ENCODE measurements around the gene FRMD4A. TPM values are rescaled to one million over a fixed set of nuclear protein-coding genes. Genes with fewer than 3 reads are reported as not detected.

Gene FRMD4A
- total RNA-seq, 2 experiments from 2014 or later: 3.1 to 3.7 TPM

- ChIA-PET POLR2A (no interaction called here), CTCF (no interaction called here)
- no peak for DNase-seq
- H3K27ac Mint-ChIP-seq: no peak overlapping the region
- Histone ChIP-seq H3K9me3 (ENCODE audit: control insufficient read depth in 1 of 2, insufficient read depth in 1 of 2, low read length in 2 of 2) (no peaks in the 10 kb centered on the region), H3K27me3 (ENCODE audit: control insufficient read depth in 1 of 2, insufficient read depth in 2 of 2, low read length in 2 of 2) (no peaks in the 10 kb centered on the region), H3K27ac (ENCODE audit: low read depth in 1 of 2, low read length in 2 of 2) (no peak overlapping the region), H3K36me3 (ENCODE audit: insufficient read depth, low read length) (peaks cover 29% of the 10 kb centered on the region), H3K4me3 (ENCODE audit: low read length) (no peak overlapping the region), H3K4me1 (ENCODE audit: insufficient read depth, low read length) (no peaks in the 10 kb centered on the region)
- ATAC-seq (ENCODE audit: poor library complexity): no peak
- H3K4me1 Mint-ChIP-seq (ENCODE audit: low read depth): no peaks in the 10 kb centered on the region
- H3K36me3 Mint-ChIP-seq (ENCODE audit: low read depth): peaks cover 82% of the 10 kb centered on the region
- intact Hi-C loops (cut with DNase I, micrococcal nuclease): no loop called here
- TF ChIP-seq CTCF (IDR thresholded peaks at IDR 0.05): no peak
- H3K4me3 Mint-ChIP-seq: no peak overlapping the region
- H3K27me3 Mint-ChIP-seq: no peaks in the 10 kb centered on the region
- H3K9me3 Mint-ChIP-seq: no peaks in the 10 kb centered on the region
Observed at GRCh38 chr10:13632440-13632839, 698.3 kb downstream of the FRMD4A start.

DNA sequence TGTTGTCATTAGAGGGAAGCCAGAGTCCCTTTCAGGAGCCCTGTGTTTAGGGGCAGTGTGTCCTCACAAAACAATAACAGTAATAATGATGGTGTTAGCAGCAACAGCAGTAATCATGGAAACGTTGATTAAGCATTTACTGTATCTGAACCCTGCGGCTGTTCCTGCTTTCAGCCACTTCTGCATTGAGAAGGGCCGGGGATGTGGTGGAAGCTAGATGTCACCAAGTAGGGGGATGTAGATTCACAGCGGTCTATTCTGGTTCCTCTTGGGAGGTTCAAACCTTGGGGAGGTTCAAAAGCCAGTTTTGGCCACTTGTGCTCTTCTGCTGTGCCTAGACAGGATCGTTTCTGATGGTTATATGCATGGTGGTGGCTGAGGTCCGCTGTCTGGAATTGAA, 699.1 kb downstream of the FRMD4A start:
- intact Hi-C loops (cut with DNase I, micrococcal nuclease): no loop called here
- Histone ChIP-seq H3K4me3 (ENCODE audit: low read length) (no peak overlapping the region), H3K4me1 (ENCODE audit: insufficient read depth, low read length) (no peaks in the 10 kb centered on the region), H3K36me3 (ENCODE audit: insufficient read depth, low read length) (peaks cover 33% of the 10 kb centered on the region), H3K9me3 (ENCODE audit: control insufficient read depth in 1 of 2, insufficient read depth in 1 of 2, low read length in 2 of 2) (no peaks in the 10 kb centered on the region), H3K27ac (ENCODE audit: low read depth in 1 of 2, low read length in 2 of 2) (no peak overlapping the region), H3K27me3 (ENCODE audit: control insufficient read depth in 1 of 2, insufficient read depth in 2 of 2, low read length in 2 of 2) (no peaks in the 10 kb centered on the region)
- ChIA-PET POLR2A (no interaction called here), CTCF (no interaction called here)
- Mint-ChIP-seq H3K27me3 (no peaks in the 10 kb centered on the region), H3K9me3 (no peaks in the 10 kb centered on the region), H3K4me1 (ENCODE audit: low read depth) (no peaks in the 10 kb centered on the region), H3K36me3 (ENCODE audit: low read depth) (peaks cover 73% of the 10 kb centered on the region), H3K4me3 (no peak overlapping the region), H3K27ac (no peak overlapping the region)
- no peak for DNase-seq
- ATAC-seq (ENCODE audit: poor library complexity): no peak
- no peak for TF ChIP-seq CTCF (IDR thresholded peaks at IDR 0.05)

GRCh38 chr10:13630231-13630630, 700.5 kb downstream of the FRMD4A start:
- Histone ChIP-seq H3K36me3 (ENCODE audit: insufficient read depth, low read length) (peaks cover 36% of the 10 kb centered on the region), H3K4me1 (ENCODE audit: insufficient read depth, low read length) (no peaks in the 10 kb centered on the region), H3K4me3 (ENCODE audit: low read length) (no peak overlapping the region), H3K27me3 (ENCODE audit: control insufficient read depth in 1 of 2, insufficient read depth in 2 of 2, low read length in 2 of 2) (no peaks in the 10 kb centered on the region), H3K27ac (ENCODE audit: low read depth in 1 of 2, low read length in 2 of 2) (no peak overlapping the region), H3K9me3 (ENCODE audit: control insufficient read depth in 1 of 2, insufficient read depth in 1 of 2, low read length in 2 of 2) (no peaks in the 10 kb centered on the region)
- POLR2A ChIA-PET: no interaction called here
- H3K27me3 Mint-ChIP-seq: no peaks in the 10 kb centered on the region
- ATAC-seq (ENCODE audit: poor library complexity) (no peak), DNase-seq (no peak)
- TF ChIP-seq CTCF (IDR thresholded peaks at IDR 0.05): no peak
- intact Hi-C loops (cut with DNase I, micrococcal nuclease): no loop called here
- no peak overlapping the region for H3K27ac Mint-ChIP-seq
- CTCF ChIA-PET: interaction anchor here (1.3 kb wide), 1 partner anchor 11 kb away, joined by 3 read pairs; no protein-coding TSS in a partner anchor
- no peaks in the 10 kb centered on the region for H3K9me3 Mint-ChIP-seq
- H3K36me3 Mint-ChIP-seq (ENCODE audit: low read depth): peaks cover 66% of the 10 kb centered on the region
- H3K4me1 Mint-ChIP-seq (ENCODE audit: low read depth): no peaks in the 10 kb centered on the region
- no peak overlapping the region for H3K4me3 Mint-ChIP-seq
